Measurements from ENCODE around the gene ATG2B. TPM values are rescaled to one million over a fixed set of nuclear protein-coding genes. Genes with fewer than 3 reads are reported as not detected.

The ATG2B gene
- total RNA-seq, 4 donors from 2014 or later = 26.4 to 44.9 (median 37.6) TPM

- H3K4me3 ChIP-seq = no peak overlapping the region
- no peaks in the 10 kb centered on the region for H3K4me1 ChIP-seq
- H3K36me3 ChIP-seq = no peaks in the 10 kb centered on the region
- TF ChIP-seq POLR2A (IDR thresholded peaks at IDR 0.05) (no peak), EP300 (IDR thresholded peaks at IDR 0.05) (no peak), CTCF (IDR thresholded peaks at IDR 0.05) (no peak)
- no peak overlapping the region for H3K27ac ChIP-seq
- H3K9me3 ChIP-seq = no peaks in the 10 kb centered on the region
- no peak for DNase-seq (ENCODE audit: low spot score in 2 of 2)
- H3K27me3 ChIP-seq = no peaks in the 10 kb centered on the region
- WGBS, 2 donors = 68 to 70% methylated on average over 3 of the region's 3 CpGs
These were observed 44.9 kb upstream of the ATG2B start for GRCh38 chr14:96407935-96408570.

GRCh38 chr14:96405677-96406076 lies 42.5 kb upstream of the ATG2B start:
- 44 to 52% methylated on average over 1 of the region's 1 CpG for WGBS, 2 donors
- no peak for DNase-seq (ENCODE audit: low spot score in 2 of 2)
- Histone ChIP-seq H3K4me3 (no peak overlapping the region), H3K4me1 (no peaks in the 10 kb centered on the region), H3K27ac (no peak overlapping the region), H3K9me3 (no peaks in the 10 kb centered on the region), H3K36me3 (no peaks in the 10 kb centered on the region), H3K27me3 (no peaks in the 10 kb centered on the region)
- no peak for TF ChIP-seq EP300 (IDR thresholded peaks at IDR 0.05)
- no peak for TF ChIP-seq POLR2A (IDR thresholded peaks at IDR 0.05)
- TF ChIP-seq CTCF (IDR thresholded peaks at IDR 0.05) = no peak

- H3K36me3 ChIP-seq = no peaks in the 10 kb centered on the region
These were observed 40.3 kb upstream of the ATG2B start for GRCh38 chr14:96403409-96403808.

GRCh38 chr14:96400495-96400894 lies 37.4 kb upstream of the ATG2B start:
- H3K9me3 ChIP-seq = no peaks in the 10 kb centered on the region
- H3K4me3 ChIP-seq = no peak overlapping the region
- WGBS, 2 donors = 58 to 63% methylated on average over 5 of the region's 5 CpGs
- TF ChIP-seq CTCF (IDR thresholded peaks at IDR 0.05) (no peak), EP300 (IDR thresholded peaks at IDR 0.05) (no peak), POLR2A (IDR thresholded peaks at IDR 0.05) (no peak)
- no peaks in the 10 kb centered on the region for H3K36me3 ChIP-seq
- DNase-seq (ENCODE audit: low spot score in 2 of 2) = no peak
- no peaks in the 10 kb centered on the region for H3K4me1 ChIP-seq
- no peak overlapping the region for H3K27ac ChIP-seq
- H3K27me3 ChIP-seq = no peaks in the 10 kb centered on the region

More at GRCh38 chr14:96403409-96403808, 40.3 kb upstream of the ATG2B start:
- no peak overlapping the region for H3K4me3 ChIP-seq
- H3K27ac ChIP-seq = no peak overlapping the region
- no peak for DNase-seq (ENCODE audit: low spot score in 2 of 2)
- H3K27me3 ChIP-seq = no peaks in the 10 kb centered on the region
- H3K4me1 ChIP-seq = no peaks in the 10 kb centered on the region
- WGBS, 2 donors = 73 to 84% methylated on average over 3 of the region's 3 CpGs
- TF ChIP-seq CTCF (IDR thresholded peaks at IDR 0.05) = no peak
- no peak for TF ChIP-seq POLR2A (IDR thresholded peaks at IDR 0.05)
- no peak for TF ChIP-seq EP300 (IDR thresholded peaks at IDR 0.05)
- H3K9me3 ChIP-seq = no peaks in the 10 kb centered on the region

- Histone ChIP-seq H3K4me3 (no peak overlapping the region), H3K4me1 (no peaks in the 10 kb centered on the region), H3K27me3 (no peaks in the 10 kb centered on the region), H3K36me3 (no peaks in the 10 kb centered on the region), H3K27ac (no peak overlapping the region), H3K9me3 (no peaks in the 10 kb centered on the region)
- no peak for DNase-seq (ENCODE audit: low spot score in 2 of 2)
- TF ChIP-seq CTCF (IDR thresholded peaks at IDR 0.05) = no peak
- no peak for TF ChIP-seq POLR2A (IDR thresholded peaks at IDR 0.05)
- no peak for TF ChIP-seq EP300 (IDR thresholded peaks at IDR 0.05)
- WGBS, 2 donors = 74 to 79% methylated on average over 9 of the region's 9 CpGs
These were observed 36.3 kb upstream of the ATG2B start for GRCh38 chr14:96399405-96399804.

Measured in tibial nerve (tissue), 4 donors.